Fibroblast of lung (primary cell): ENCODE results near the gene RTN4RL1.

Source experiments
- CTCF ChIP-seq, 2 donors: IDR thresholded peaks in 1 of 2; conservative IDR thresholded peaks in 1 of 2; 1 replicate in 1 of 2; 2 replicates in 1 of 2; pipeline ENCODE4 v1.5.1; 2011 to 2012; ENCODE audit warnings: low read length in 2 of 2, control low read depth in 1 of 2, inconsistent platforms in 1 of 2, low read depth in 1 of 2, mild to moderate bottlenecking in 1 of 2
- EZH2 ChIP-seq: IDR thresholded peaks from 2 replicates; pipeline ENCODE4 v1.5.1; 2012; ENCODE audit warnings: low read length, control low read depth, mild to moderate bottlenecking; ENCODE audit errors: missing control alignments

GRCh38 chr17:1897105-1897656, 128.0 kb downstream of the RTN4RL1 start:
- TF ChIP-seq CTCF (conservative IDR thresholded peaks at IDR 0.05 in 1 of 2, IDR thresholded peaks at IDR 0.05 in 1 of 2; ENCODE audit: low read depth in 1 of 2, low read length in 2 of 2) (no peak), EZH2 (no peak)
